Gastroesophageal sphincter (tissue), 3 donors: ENCODE measurements around the gene FAM168A.

Experiments
- CTCF ChIP-seq, 4 experiments: fragments of 200-600 bp in 2 of 4; fragments of 450-650 bp in 2 of 4; sonication (generic) in 1 of 4; IDR thresholded peaks; one replicate each; pipeline ENCODE4 v1.5.1; 2017 to 2019; ENCODE audit warnings: antibody characterized with exemption in 4 of 4, mild to moderate bottlenecking in 2 of 4, moderate library complexity in 2 of 4
- POLR2A ChIP-seq, 2 donors: fragments of 450-650 bp; IDR thresholded peaks; one replicate each; pipeline ENCODE4 v1.6.1; 2017; ENCODE audit warnings: antibody characterized with exemption in 2 of 2, mild to moderate bottlenecking in 2 of 2, moderate library complexity in 1 of 2
- POLR2AphosphoS5 ChIP-seq: sonication (generic); formaldehyde crosslinking; IDR thresholded peaks from one replicate; pipeline ENCODE4 v1.6.1; 2017; ENCODE audit warnings: antibody characterized with exemption

- no peak for TF ChIP-seq POLR2AphosphoS5
- no peak for TF ChIP-seq CTCF (IDR thresholded peaks at IDR 0.05)
- TF ChIP-seq POLR2A (IDR thresholded peaks at IDR 0.05) = no peak
These were observed 68.7 kb downstream of the FAM168A start for GRCh38 chr11:73529204-73529530.
